Endometrial microvascular endothelial cells (primary cell): ENCODE data around the gene MAD1L1. TPM values are rescaled to one million over a fixed set of nuclear protein-coding genes. Genes with fewer than 3 reads are reported as not detected.

Experiments
- in situ Hi-C: cut with HindIII; loops from 2 replicates; pipeline ENCODE4 v1.10.0; 2017; ENCODE audit warnings: low sequenced_read_pairs, low pct_unique_long_range_greater_than_20kb; ENCODE audit errors: inconsistent ontology term
- total RNA-seq: library from RNA; depleted of rRNA; stranded (reverse); fragments of >200 nt; gene quantifications from one replicate; pipeline ENCODE4 v1.2.3, GENCODE V29; 2015; ENCODE audit errors: inconsistent ontology term

MAD1L1 gene
- total RNA-seq, 1 donor from 2014 or later, result 44.7 TPM

- in situ Hi-C loops, result no loop called here
Observed at GRCh38 chr7:1906988-1907745, 325.6 kb downstream of the MAD1L1 start.

DNA sequence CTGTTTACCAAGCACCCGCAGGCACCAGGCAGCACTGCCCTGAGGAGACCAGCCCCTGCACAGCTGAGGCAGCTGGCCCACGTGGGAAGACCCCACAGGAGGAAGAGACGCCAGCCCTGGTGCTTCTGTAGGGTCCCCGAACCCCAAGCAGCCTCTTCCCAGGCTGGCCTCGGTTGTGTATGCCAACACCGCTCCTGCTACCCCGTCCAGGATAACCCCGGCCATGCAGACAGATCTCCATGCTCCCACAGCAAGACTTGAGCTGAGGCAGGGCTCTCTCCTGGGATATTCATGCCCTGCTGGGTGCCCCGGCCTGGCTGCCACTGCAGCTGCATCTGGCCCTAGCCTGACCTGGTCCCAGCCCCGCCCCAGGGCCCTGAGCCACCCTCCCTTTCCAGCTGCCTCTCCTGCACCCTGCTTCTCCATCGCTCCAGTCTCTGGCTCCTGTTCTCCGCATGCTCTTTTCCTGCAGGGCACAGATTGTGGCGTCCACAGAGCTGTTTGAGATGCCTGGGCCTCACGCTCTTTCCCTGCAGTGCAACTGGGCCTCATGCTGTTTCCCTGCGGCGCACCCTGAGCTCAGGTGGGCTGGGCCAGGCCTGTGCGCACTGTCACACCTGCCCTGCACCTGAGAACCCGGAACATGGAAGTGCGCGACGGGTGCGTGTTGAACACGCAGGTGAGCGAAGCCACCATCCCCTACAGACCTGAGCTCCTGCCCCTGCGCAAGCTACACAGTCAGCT is 326.5 kb downstream of the MAD1L1 start:
- in situ Hi-C loops, result no loop called here

GRCh38 chr7:1902231-1902855 is 330.4 kb downstream of the MAD1L1 start:
- in situ Hi-C loops, result no loop called here

DNA sequence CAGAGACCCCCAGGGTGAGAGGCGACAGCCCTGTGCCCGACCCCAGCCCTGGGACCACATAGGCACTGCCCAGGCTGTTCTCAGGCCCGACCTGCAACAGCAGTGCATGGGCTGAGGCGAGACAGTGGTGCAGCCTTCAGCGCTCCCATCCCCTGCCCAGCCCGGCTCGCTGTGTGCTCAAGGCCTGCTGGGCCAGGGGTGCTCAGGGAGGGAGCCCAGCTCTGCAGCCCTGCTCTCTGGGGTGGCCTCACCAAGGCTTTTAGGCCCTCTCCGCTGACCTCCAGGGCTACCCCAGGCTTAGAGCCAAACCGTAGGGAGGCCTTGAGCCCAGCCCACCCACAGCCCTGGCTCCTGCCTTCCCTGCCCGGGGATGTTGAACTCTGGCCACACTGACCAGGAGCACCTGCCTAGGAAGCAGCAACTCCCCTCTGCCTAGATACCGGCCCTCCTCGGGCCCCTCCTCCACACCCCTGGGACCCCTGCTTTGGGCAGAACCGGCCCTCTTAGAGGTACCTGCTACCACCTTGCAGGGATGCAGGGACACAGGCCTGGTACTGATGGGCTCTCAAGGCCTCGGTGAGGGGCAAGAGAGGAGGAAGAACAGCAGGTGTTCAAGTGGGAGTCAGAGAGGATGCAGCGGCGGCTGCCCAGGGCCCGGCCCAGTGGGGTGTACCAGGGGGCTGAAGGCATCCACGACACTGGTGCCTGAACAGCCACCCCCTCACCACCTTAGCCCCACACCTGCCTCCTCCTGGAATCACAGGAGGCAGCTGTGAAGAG is 331.1 kb downstream of the MAD1L1 start:
- in situ Hi-C loops, result no loop called here

DNA sequence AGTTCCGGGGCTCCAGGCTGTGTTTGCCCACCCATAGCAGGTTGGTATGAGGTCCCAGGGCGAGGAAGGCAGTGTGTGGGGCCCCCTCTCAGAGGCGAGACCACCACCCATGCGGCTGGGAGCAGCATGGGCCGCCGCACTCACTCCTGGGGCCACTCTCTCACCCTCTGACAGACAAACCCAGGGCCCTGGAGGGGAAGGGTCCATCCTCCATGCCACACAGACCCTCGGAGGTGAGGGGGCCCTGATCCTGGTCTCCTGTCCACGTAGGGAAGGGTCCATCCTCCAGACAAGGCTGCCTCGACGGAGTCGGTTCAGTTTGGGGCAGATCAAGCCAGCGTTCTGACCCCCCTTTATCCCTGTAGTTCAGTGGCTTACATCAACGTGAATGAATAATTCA is 331.9 kb downstream of the MAD1L1 start:
- in situ Hi-C loops, result no loop called here

DNA sequence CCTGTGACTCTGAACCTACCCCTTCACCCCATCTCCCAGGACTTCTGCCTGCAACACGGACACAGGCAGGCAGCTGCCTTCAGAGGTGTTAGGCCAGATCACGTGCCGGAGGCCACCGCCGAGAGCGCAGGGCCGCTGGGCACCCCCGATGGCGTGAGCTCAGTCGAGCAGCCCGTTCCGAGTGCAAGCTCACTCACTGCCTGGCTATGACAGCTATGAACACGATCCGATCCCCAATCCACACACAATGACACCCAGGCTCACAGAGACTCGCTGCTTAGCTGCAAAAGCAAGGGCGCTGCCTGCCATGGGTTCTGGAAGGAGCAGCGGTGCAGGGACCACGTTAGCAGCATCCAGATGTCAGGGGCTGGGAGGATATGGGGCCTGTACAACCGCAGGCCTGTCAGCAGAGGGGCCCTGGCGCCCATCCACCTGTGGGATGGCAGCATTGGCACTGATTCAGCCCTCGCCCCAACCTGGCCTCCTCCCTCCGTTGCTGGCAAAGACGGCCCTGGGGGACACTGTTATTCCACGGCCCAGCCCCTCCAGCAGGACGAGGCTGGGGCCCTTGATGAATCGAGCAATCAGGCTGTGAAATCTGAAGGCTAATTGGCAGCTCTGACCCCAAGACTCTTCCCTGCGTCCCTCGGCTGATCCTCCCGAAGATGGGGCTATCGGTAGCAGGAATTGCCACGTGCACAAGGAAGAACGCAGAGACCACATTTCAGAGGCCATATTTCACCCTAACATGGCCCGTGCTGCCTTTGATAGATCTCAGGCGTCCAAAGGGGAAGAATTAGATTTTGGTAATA is 332.6 kb downstream of the MAD1L1 start:
- in situ Hi-C loops, result no loop called here

DNA sequence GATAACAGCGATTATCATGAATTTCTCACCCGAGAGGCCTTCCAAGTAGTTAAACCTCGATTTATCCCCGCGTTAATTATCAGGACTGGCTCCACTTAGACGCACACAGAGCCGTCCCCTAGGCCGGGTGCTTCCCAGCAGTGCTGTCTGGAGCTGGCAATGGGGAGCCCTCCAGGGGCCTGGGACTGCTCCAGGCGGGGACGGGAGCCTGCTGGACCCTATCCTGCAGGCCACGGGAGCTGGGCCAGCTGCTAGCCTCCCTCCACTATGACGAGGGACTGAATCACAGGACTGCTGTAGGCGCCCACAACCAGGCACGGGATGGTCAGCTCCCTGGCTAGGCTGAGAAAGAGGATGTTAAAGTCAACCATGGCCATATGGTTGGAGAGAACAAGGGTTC is 333.5 kb downstream of the MAD1L1 start:
- in situ Hi-C loops, result no loop called here

DNA sequence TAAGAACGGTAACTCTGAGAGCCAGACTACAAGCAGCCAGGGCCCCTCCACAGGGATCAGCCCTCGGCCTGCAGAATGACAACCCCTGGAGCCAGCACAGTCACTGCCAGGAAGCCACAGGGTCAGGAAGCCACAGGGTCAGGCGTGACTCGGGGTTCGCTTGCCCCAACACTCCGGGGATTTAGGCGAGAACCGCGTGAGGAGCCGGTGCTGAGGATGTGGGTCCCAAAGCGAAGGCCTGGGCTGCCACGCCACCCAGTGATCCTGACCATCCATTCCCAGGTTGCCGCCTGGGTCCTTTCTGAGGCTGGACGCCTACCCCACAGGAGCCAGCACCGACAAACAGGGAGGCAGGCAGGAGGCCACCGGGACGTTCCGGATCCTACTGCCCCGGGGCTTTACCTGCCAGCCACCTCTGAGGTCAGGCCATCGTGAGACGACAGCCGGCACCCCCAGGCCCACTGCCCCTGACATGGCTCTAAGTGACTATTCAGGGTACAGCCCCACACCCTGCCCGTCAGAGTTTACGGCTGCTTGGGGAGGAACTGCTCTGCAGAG is 334.0 kb downstream of the MAD1L1 start:
- in situ Hi-C loops, result no loop called here

DNA sequence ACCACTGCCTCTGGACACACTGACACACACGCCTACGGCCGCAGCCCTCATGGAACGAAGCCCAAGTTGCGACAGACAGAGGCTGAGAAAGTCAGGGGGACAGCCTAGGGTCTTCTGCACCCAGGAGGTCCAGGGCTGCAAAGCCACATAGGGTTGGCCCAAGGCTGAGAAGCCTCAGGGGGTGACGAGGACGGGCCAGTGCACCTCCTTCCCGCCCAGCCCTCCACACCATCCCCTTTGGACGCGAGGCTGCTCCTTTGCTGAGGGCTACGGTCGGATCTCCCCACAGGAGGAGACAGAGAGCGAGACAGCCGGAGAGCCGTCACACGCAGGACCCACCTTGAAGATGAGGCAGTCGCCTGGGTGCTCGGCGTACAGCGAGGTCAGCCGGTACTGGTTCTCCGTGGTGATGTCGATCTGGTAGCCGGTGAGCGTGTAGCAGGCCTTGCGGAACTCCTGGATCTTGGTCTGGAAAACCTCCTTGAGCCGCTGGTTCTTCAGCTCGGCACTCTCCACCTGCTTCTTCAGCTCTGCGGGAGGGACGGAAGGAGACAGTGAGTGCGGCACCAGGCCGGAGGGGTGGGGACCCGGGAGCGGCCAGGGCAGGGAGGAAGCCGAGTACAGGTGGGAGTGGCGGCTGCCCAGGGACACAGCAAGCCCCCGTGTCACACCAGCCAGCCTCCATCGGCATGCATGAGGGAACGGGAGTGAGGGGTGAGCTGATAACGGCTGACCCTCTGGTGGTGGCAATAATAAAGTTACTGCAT is 334.7 kb downstream of the MAD1L1 start:
- in situ Hi-C loops, result no loop called here

- in situ Hi-C loops, result no loop called here
Observed at GRCh38 chr7:1897076-1897860, 335.5 kb downstream of the MAD1L1 start.

DNA sequence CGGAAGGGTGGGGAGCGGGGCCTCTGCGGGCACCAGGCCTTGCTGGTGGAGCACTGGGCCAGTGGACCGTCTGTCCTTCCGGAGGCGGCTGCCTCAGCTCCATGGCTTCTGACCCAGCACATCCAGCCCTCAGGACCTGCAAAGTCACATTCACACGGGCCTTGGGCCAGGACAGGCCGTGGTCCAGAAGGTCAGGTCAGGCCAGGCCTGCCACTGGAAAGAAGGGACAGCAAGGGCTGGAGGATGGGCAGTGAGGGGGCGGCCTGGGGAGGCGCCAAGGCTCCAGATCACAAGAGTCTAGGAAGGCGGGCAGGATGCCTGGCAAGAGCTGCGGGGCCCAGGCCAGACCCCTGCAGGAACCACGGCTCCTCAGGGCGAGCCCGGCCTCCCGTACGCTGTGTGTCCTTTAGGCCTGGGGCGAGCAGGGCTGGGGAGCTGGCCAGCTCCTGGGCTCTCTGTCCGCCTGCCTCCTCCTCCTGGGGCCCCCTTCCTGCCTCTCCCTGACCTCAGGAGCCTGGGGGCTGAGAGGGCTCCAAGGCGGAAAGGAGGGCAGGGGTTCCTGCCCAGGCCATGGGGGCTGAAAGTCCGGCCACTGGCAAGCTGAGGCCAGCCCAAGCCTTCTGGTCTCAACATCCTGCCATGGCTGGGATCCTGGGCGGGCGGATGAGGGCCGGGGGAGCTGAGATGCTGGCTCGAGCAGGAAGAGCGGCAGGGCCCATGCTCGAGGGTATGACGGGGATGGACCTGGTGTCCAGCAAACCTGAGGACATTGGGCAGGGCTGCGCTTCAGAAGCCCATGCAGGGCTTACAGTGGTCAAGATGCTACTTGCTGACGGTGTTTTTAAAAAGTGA is 336.9 kb downstream of the MAD1L1 start:
- in situ Hi-C loops, result no loop called here

GRCh38 chr7:1894906-1895663 is 337.7 kb downstream of the MAD1L1 start:
- in situ Hi-C loops, result no loop called here

DNA sequence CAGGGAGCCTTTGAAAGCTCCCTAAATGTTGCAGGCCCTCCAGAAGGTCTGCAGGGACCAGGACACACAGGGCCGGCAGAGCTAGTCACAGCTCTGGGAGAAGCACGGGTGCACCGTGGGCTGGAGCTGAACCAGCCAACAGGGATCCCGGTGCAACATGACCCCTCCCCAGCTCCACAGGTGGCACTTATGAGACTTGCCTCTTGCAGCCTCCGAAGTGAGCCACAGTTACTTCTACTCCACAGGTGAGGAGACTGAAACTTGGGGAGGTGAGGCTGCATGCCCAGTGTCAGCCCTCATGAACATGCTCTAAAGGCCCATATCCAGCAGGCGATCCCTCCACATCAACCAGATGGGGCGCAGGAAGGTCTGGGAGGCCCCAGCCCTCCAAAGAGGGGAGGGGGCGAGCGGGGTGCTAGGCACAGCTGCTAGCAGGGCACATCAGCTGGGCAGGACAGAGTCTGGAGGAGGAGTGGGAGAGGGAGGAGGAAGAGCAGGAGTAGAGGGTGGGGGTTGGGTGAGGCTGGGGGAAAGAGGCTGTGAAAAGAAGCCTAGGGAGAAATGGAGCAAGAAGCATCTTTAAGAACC is 338.3 kb downstream of the MAD1L1 start:
- in situ Hi-C loops, result no loop called here

DNA sequence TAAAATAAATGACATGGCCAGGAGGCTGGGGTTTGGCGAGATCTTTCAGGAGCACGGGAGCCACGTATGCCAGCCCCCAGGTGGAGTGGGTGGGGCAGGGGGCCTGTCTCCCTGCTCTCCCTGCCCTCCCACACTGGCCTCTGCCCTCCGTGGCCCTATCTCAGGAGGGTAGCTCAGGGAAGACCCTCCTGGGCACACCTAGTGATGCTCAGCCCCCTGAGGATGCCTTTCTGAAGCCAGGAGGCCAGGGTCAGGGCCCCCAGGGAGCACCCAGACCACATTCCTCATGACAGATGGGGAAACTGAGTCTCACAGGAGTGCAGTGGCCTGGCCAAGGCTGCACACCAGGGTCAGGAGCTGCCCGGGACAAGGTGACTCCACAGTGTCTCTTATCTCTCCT is 339.3 kb downstream of the MAD1L1 start:
- in situ Hi-C loops, result no loop called here

GRCh38 chr7:1893036-1893435 is 339.7 kb downstream of the MAD1L1 start:
- in situ Hi-C loops, result no loop called here
